Bronchial epithelial cell (primary cell): ENCODE measurements around the gene ATRIP. TPM values are rescaled to one million over a fixed set of nuclear protein-coding genes. Genes with fewer than 3 reads are reported as not detected.

ENCODE experiments used
- DNase-seq: peaks from one replicate; pipeline ENCODE4 v3.0.0-alpha.2; 2010; ENCODE audit warnings: low read depth
- FAIRE-seq: peaks from 2 replicates; lab custom pipeline; 2011; peaks lifted over from hg19 to GRCh38; lab: Jason Lieb, UNC
- H3K27me3 ChIP-seq: 2 replicates; pipeline ENCODE4 v1.5.1; 2011; ENCODE audit warnings: low read length; ENCODE audit not compliant: control insufficient read depth, insufficient read depth
- H3K36me3 ChIP-seq: 2 replicates; pipeline ENCODE4 v1.5.1; 2011; ENCODE audit warnings: low read length; ENCODE audit not compliant: control insufficient read depth, insufficient read depth
- H3K4me3 ChIP-seq: 2 replicates; pipeline ENCODE4 v1.5.1; 2011; ENCODE audit warnings: mild to moderate bottlenecking, low read depth, low read length, control low read depth
- total RNA-seq: library from RNA; depleted of rRNA; stranded (reverse); fragments of >200 nt; gene quantifications from 2 replicates; pipeline ENCODE4 v1.2.1, GENCODE V29; 2014
- TF ChIP-seq, protein P1 (sequence below): IDR thresholded peaks from 2 replicates; pipeline ENCODE4 v1.5.1; 2011; ENCODE audit warnings: mild to moderate bottlenecking, moderate library complexity, low read length, control low read depth, inconsistent platforms; ENCODE audit not compliant: insufficient read depth, severe bottlenecking

The ATRIP gene
- total RNA-seq, 1 donor from 2014 or later, result 5.5 TPM

DNA sequence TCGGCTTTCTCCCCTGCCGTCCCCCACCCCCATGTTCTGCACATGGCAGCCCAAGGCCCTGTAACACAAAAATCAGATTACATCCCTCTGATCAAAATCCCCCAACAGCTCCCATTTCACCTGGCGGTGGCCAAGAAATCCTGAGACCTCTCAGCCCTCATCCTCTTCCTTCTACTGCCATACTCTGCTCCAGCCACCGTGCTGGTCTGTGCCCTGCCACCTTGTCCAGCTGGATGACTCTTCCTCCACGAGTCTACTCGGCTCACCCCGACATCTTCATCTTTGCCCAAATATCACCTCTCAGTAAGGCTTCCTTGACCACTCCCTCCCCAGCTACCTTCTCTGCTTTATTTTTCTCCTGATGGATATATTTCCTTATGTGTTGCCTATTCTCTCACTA is 9.7 kb upstream of the ATRIP start:
- Histone ChIP-seq H3K4me3 (no peak overlapping the region), H3K27me3 (no peaks in the 10 kb centered on the region), H3K36me3 (peaks cover 1% of the 10 kb centered on the region)
- no peak for FAIRE-seq
- TF ChIP-seq, protein P1, sequence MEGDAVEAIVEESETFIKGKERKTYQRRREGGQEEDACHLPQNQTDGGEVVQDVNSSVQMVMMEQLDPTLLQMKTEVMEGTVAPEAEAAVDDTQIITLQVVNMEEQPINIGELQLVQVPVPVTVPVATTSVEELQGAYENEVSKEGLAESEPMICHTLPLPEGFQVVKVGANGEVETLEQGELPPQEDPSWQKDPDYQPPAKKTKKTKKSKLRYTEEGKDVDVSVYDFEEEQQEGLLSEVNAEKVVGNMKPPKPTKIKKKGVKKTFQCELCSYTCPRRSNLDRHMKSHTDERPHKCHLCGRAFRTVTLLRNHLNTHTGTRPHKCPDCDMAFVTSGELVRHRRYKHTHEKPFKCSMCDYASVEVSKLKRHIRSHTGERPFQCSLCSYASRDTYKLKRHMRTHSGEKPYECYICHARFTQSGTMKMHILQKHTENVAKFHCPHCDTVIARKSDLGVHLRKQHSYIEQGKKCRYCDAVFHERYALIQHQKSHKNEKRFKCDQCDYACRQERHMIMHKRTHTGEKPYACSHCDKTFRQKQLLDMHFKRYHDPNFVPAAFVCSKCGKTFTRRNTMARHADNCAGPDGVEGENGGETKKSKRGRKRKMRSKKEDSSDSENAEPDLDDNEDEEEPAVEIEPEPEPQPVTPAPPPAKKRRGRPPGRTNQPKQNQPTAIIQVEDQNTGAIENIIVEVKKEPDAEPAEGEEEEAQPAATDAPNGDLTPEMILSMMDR, result no peak
- DNase-seq, result no peak

DNA sequence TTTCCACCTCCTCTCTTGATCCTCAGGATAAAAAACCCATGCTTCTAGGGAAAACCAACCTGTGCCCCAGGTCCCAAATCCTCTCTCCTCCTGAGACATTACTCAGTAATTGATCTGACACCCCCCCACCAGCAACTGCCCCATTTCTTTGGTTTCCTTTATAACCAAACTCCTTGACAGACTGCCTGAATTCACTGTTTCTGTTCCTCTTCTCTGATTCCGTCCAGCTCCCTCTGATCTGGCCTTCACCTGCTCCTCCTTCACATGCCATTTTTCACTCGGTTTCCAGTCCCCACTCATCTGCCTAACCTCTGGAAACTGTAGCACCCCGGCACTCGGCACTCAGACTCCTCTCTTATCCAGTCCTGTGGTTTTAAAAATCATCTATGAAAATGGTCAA is 8.7 kb upstream of the ATRIP start:
- H3K36me3 ChIP-seq, result peaks cover 6% of the 10 kb centered on the region

DNA sequence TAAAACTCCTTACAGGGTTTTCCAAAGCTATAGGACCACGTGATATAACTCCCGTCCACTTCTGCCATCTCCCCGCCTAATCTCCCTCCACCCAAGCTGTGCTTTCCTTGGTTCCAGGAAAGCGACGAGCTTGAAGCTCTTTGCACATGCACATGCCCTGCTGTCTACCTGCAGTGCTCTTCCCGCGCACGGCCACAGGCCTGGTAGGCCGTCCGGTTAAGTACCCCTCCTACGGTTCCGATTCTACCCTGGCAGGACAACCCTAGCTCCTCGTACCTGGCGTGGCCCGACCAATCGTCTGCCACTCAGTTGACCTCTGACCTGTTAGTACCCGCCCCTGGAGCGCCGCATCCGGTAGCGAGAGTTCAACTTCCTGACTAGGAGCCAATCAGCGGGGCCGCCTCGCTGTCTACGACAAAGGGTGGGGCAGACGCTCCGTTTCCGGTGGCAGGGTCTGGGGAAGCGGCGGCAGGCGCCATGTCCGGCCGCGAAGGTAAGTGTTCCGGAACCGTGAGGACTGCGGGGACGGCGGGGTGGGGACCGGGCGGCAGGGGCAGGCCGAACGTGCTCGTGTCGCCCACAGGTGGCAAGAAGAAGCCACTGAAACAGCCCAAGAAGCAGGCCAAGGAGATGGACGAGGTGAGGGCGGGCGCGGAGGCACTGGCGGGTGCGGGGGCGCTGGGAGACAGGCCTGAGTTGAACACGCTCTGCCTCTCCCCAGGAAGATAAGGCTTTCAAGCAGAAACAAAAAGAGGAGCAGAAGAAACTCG is 6.5 kb upstream of the ATRIP start, which contains the start of the genes CCDC51 and TMA7:
Gene CCDC51, minus strand, starts transcription at position 300 of the 770 bp plus-strand sequence. CDS start 4,991 bp downstream, outside the sequence.
Gene TMA7, plus strand, starts transcription at position 438 of the 770 bp plus-strand sequence. Its CDS starts 40 bp downstream, at position 478.
- DNase-seq, result peak; percentile 95
- H3K36me3 ChIP-seq, result peaks cover 8% of the 10 kb centered on the region
- peak within 1 kb of the TSS; percentile 57 for H3K4me3 ChIP-seq
- TF ChIP-seq, protein P1, result no peak
- FAIRE-seq, result peak; percentile 70
- no peaks in the 10 kb centered on the region for H3K27me3 ChIP-seq

More for the DNA sequence above, 8.7 kb upstream of the ATRIP start:
- FAIRE-seq, result no peak
- Histone ChIP-seq H3K4me3 (no peak overlapping the region), H3K27me3 (no peaks in the 10 kb centered on the region)
- no peak for DNase-seq
- TF ChIP-seq, protein P1, result no peak

DNA sequence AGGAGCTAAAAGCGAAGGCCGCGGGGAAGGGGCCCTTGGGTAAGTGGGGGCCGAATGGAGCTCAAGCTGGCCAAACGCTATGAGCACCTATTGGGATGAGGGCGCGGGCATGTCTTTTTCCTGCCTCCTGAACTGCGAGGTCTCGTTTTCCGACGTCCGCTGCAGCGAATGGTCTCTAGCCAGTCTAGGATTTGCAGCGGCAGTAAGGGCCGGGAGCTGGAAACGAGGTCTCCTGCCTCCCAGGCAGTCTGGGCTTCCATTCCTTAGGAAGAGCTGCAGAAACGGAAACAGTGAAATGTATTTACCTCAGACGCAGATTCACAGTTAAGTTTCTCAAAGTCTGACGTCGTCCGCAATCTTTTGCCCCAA is 6.0 kb upstream of the ATRIP start:
- TF ChIP-seq, protein P1, result no peak
- no peak for FAIRE-seq

DNA sequence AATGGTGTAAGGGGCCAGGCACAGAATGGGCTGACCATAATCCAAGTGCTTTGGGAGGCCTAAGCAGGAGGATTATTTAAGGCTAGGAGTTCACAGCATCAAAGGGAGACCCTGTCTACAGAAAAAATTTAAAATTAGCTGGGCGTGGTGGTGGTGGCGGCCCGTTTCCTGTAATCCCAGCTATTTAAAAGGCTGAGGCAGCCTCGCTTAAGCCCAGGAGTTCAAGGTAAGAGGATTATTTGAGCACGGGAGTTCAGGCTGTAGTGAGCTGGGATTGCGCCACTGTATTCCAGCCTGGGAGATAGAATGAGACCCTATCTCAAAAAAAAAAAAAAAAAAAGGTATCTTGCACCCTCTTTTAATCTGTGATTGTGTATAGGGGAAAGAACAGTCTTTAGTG is 4.6 kb upstream of the ATRIP start:
- no peak for FAIRE-seq

More for the DNA sequence above, 6.0 kb upstream of the ATRIP start:
- no peaks in the 10 kb centered on the region for H3K27me3 ChIP-seq
- DNase-seq, result no peak
- peaks cover 8% of the 10 kb centered on the region for H3K36me3 ChIP-seq
- H3K4me3 ChIP-seq, result peak overlapping the region; percentile 57

More for the DNA sequence above, 4.6 kb upstream of the ATRIP start:
- Histone ChIP-seq H3K4me3 (no peak overlapping the region), H3K36me3 (peaks cover 8% of the 10 kb centered on the region), H3K27me3 (no peaks in the 10 kb centered on the region)
- TF ChIP-seq, protein P1, result no peak
- no peak for DNase-seq
